ENCODE results near the gene SUSD5. TPM values are rescaled to one million over a fixed set of nuclear protein-coding genes. Genes with fewer than 3 reads are reported as not detected.
A peak's percentile ranks its signal among the peaks of the same experiment; 100 is the strongest.

Gene SUSD5
- total and polyA plus RNA-seq, 2 of the 13 experiments (the other 11 are each of a cell fraction or from before 2014, with no cell fraction given), result not detected

- ATAC-seq, result peak; percentile 44; the same call in 1 of the 3 replicates
- ChIA-PET POLR2A (no interaction called here), CTCF (ENCODE audit: low intra/inter-chr PET ratio, low total read pairs) (no interaction called here)
- H3K36me3 ChIP-seq (replicated peaks in 1 of 2; ENCODE audit: control insufficient read depth in 1 of 2, insufficient read depth in 2 of 2, low read length in 2 of 2), result no peaks in the 10 kb centered on the region
- FAIRE-seq, result no peak
- intact Hi-C loops (cut with micrococcal nuclease; ENCODE audit: unreplicated experiment), result loop anchor here (1.0 kb wide), 1 partner anchor 103 kb away; no protein-coding TSS in a partner anchor
- H3K27me3 ChIP-seq (ENCODE audit: control insufficient read depth in 1 of 2, insufficient read depth in 2 of 2, low read length in 2 of 2), result peaks cover 0 to 7% of the 10 kb centered on the region in 2 experiments; a peak in 2 of 5 replicates
- DNase-seq (ENCODE audit: low spot score), result no peak
- in situ Hi-C loops (cut with HindIII; ENCODE audit: extremely low pct_ligation_motif_present, low pct_unique_long_range_greater_than_20kb), result no loop called here
- no peak overlapping the region for H3K9ac ChIP-seq (ENCODE audit: insufficient read depth, low read depth, low read length)
- no peak overlapping the region for H3K4me3 ChIP-seq (replicated peaks in 1 of 3; ENCODE audit: insufficient read depth in 1 of 3, low read depth in 2 of 3, low read length in 3 of 3)
- peaks cover 8% of the 10 kb centered on the region; the same call in 1 of the 2 replicates for H3K4me1 ChIP-seq (ENCODE audit: insufficient read depth, low read length)
- no peak for TF ChIP-seq PAF1 (CRISPR knock-in tag; IDR thresholded peaks at IDR 0.05)
- no peak for TF ChIP-seq ZNF766 (CRISPR knock-in tag; IDR thresholded peaks at IDR 0.05; ENCODE audit: borderline replicate concordance)
- no peak for TF ChIP-seq MTF2 (CRISPR knock-in tag; IDR thresholded peaks at IDR 0.05; ENCODE audit: borderline replicate concordance)
- TF ChIP-seq RBAK (CRISPR knock-in tag; IDR thresholded peaks at IDR 0.05), result no peak
- TF ChIP-seq, protein P1, sequence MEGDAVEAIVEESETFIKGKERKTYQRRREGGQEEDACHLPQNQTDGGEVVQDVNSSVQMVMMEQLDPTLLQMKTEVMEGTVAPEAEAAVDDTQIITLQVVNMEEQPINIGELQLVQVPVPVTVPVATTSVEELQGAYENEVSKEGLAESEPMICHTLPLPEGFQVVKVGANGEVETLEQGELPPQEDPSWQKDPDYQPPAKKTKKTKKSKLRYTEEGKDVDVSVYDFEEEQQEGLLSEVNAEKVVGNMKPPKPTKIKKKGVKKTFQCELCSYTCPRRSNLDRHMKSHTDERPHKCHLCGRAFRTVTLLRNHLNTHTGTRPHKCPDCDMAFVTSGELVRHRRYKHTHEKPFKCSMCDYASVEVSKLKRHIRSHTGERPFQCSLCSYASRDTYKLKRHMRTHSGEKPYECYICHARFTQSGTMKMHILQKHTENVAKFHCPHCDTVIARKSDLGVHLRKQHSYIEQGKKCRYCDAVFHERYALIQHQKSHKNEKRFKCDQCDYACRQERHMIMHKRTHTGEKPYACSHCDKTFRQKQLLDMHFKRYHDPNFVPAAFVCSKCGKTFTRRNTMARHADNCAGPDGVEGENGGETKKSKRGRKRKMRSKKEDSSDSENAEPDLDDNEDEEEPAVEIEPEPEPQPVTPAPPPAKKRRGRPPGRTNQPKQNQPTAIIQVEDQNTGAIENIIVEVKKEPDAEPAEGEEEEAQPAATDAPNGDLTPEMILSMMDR (CRISPR knock-in tag; IDR thresholded peaks at IDR 0.05), result peak; percentile 55
- TF ChIP-seq TOPORS (CRISPR knock-in tag; IDR thresholded peaks at IDR 0.05), result no peak
- TF ChIP-seq ZFY (CRISPR knock-in tag; IDR thresholded peaks at IDR 0.05), result no peak
- no peak for TF ChIP-seq ZNF224 (CRISPR knock-in tag; IDR thresholded peaks at IDR 0.05)
- peak; percentile 35; the same call in 1 of the 2 replicates for TF ChIP-seq SMC3 (IDR thresholded peaks at IDR 0.05; ENCODE audit: low read length)
- no peak for TF ChIP-seq ETV6 (CRISPR knock-in tag; conservative IDR thresholded peaks at IDR 0.05)
- peak; percentile 80 for TF ChIP-seq STAG1 (CRISPR knock-in tag; IDR thresholded peaks at IDR 0.05)
- BruUV-seq (replicated peaks), result no TSS peak
- WGBS (ENCODE audit: low lambda C conversion rate), result 0% methylated on average over 1 of the region's 1 CpG
- no peaks in the 10 kb centered on the region for H3K79me2 ChIP-seq (ENCODE audit: insufficient read depth, low read length)
- H3K27ac ChIP-seq (ENCODE audit: extremely low read length, insufficient read depth, low read length), result no peak overlapping the region
- H2AFZ ChIP-seq (ENCODE audit: low read length), result no peak overlapping the region
- no peak overlapping the region for H3K4me2 ChIP-seq (ENCODE audit: low read depth, low read length)
- no peaks in the 10 kb centered on the region for H3K9me3 ChIP-seq (ENCODE audit: low read length)
- H4K20me1 ChIP-seq (ENCODE audit: insufficient read depth, low read length), result no peaks in the 10 kb centered on the region
These were observed 15.3 kb upstream of the SUSD5 start for GRCh38 chr3:33233884-33234283.
